T-helper 22 cell (primary cell): ENCODE results near the gene MORN5.

ENCODE experiments used
- DNase-seq: peaks from one replicate; pipeline ENCODE4 v3.0.0-alpha.2; 2020; ENCODE audit warnings: low read depth

Gene MORN5

GRCh38 chr9:122216798-122217418 is 57.2 kb downstream of the MORN5 start:
- DNase-seq = no peak

- DNase-seq = no peak
Observed at GRCh38 chr9:122217640-122218039, 57.9 kb downstream of the MORN5 start.

GRCh38 chr9:122218071-122218934 is 58.6 kb downstream of the MORN5 start:
- no peak for DNase-seq

- DNase-seq = no peak
Observed at GRCh38 chr9:122218935-122219855, 59.5 kb downstream of the MORN5 start.

GRCh38 chr9:122219856-122220672 is 60.4 kb downstream of the MORN5 start:
- no peak for DNase-seq

GRCh38 chr9:122220673-122221182 is 61.0 kb downstream of the MORN5 start:
- DNase-seq = no peak

- DNase-seq = no peak
Observed at GRCh38 chr9:122221183-122221811, 61.6 kb downstream of the MORN5 start.

- DNase-seq = no peak
Observed at GRCh38 chr9:122222791-122223190, 63.1 kb downstream of the MORN5 start.

- no peak for DNase-seq
Observed at GRCh38 chr9:122223435-122223834, 63.7 kb downstream of the MORN5 start.

GRCh38 chr9:122225312-122226141 is 65.8 kb downstream of the MORN5 start:
- DNase-seq = no peak

GRCh38 chr9:122226142-122226757 is 66.5 kb downstream of the MORN5 start:
- no peak for DNase-seq

- no peak for DNase-seq
Observed at GRCh38 chr9:122226758-122227574, 67.3 kb downstream of the MORN5 start.

- DNase-seq = no peak
Observed at GRCh38 chr9:122227575-122227900, 67.8 kb downstream of the MORN5 start.

GRCh38 chr9:122228191-122228567 is 68.5 kb downstream of the MORN5 start:
- no peak for DNase-seq

GRCh38 chr9:122228568-122229484 is 69.1 kb downstream of the MORN5 start, which contains the start of gene LHX6:
TSS of gene LHX6 (minus strand) at chr9:122228957. CDS start at chr9:122228740, 217 bp downstream.
- no peak for DNase-seq

- no peak for DNase-seq
Observed at GRCh38 chr9:122229485-122229837, 69.8 kb downstream of the MORN5 start.

GRCh38 chr9:122232796-122233306 is 73.1 kb downstream of the MORN5 start:
- DNase-seq = no peak
